NCI-H2171 treated with DMSO at 0.1 percent for 48 hours (cell line): ENCODE results near the gene TPD52L1.
"Not testable (repeated sequence)": the region's sequence is repeated elsewhere in the genome, so short reads cannot be mapped to it uniquely, and the experiment has no call there.

Source experiments
- DNase-seq: peaks from one replicate; lab custom pipeline; 2025; lab: John Stamatoyannopoulos, UW

The TPD52L1 gene

GRCh38 chr6:125153391-125154117 is at the start of gene TPD52L1:
Gene TPD52L1 (plus strand): TSS chr6:125153773. CDS start chr6:125153952, 179 bp downstream.
- peak; percentile 87 for DNase-seq

- DNase-seq: peak; percentile 14
These were observed 49.1 kb upstream of the TPD52L1 start for GRCh38 chr6:125104425-125104824.

GRCh38 chr6:125107048-125107447 is 46.5 kb upstream of the TPD52L1 start:
- DNase-seq: no peak

- no peak for DNase-seq
These were observed 45.7 kb upstream of the TPD52L1 start for GRCh38 chr6:125107896-125108295.

- no peak for DNase-seq
These were observed 43.5 kb upstream of the TPD52L1 start for GRCh38 chr6:125110056-125110455.

- DNase-seq: no peak
These were observed 42.2 kb upstream of the TPD52L1 start for GRCh38 chr6:125111219-125111983.

GRCh38 chr6:125112934-125113333 is 40.6 kb upstream of the TPD52L1 start:
- no peak for DNase-seq

- peak; percentile 40 for DNase-seq
These were observed 39.2 kb upstream of the TPD52L1 start for GRCh38 chr6:125114248-125114858.

- DNase-seq: no peak
These were observed 37.4 kb upstream of the TPD52L1 start for GRCh38 chr6:125116170-125116569.

GRCh38 chr6:125116710-125117109 is 36.9 kb upstream of the TPD52L1 start:
- DNase-seq: no peak

GRCh38 chr6:125117818-125118217 is 35.8 kb upstream of the TPD52L1 start:
- no peak for DNase-seq

GRCh38 chr6:125120054-125120590 is 33.5 kb upstream of the TPD52L1 start:
- DNase-seq: no peak

- no peak for DNase-seq
These were observed 31.7 kb upstream of the TPD52L1 start for GRCh38 chr6:125121894-125122293.

- DNase-seq: no peak
These were observed 30.5 kb upstream of the TPD52L1 start for GRCh38 chr6:125123051-125123450.

GRCh38 chr6:125123468-125124048 is 30.0 kb upstream of the TPD52L1 start:
- no peak for DNase-seq

- DNase-seq: no peak
These were observed 29.4 kb upstream of the TPD52L1 start for GRCh38 chr6:125124049-125124669.

GRCh38 chr6:125125856-125126255 is 27.7 kb upstream of the TPD52L1 start:
- DNase-seq: not testable (repeated sequence)

- DNase-seq: no peak
These were observed 24.2 kb upstream of the TPD52L1 start for GRCh38 chr6:125129354-125129753.

GRCh38 chr6:125132058-125132457 is 21.5 kb upstream of the TPD52L1 start:
- no peak for DNase-seq

- no peak for DNase-seq
These were observed 17.2 kb upstream of the TPD52L1 start for GRCh38 chr6:125136378-125136777.

- DNase-seq: no peak
These were observed 15.5 kb upstream of the TPD52L1 start for GRCh38 chr6:125138083-125138482.

GRCh38 chr6:125140808-125141207 is 12.8 kb upstream of the TPD52L1 start:
- no peak for DNase-seq
